Epithelial cell of proximal tubule (primary cell): Measurements from ENCODE around the gene SPAG5. TPM values are rescaled to one million over a fixed set of nuclear protein-coding genes. Genes with fewer than 3 reads are reported as not detected.

Experiments used
- DNase-seq: peaks from one replicate; pipeline ENCODE4 v3.0.0-alpha.2; 2011; ENCODE audit warnings: low read depth
- H3K4me3 ChIP-seq: 2 replicates; pipeline ENCODE4 v1.5.1; 2011; ENCODE audit warnings: low read depth, mild to moderate bottlenecking, low read length
- CTCF ChIP-seq: conservative IDR thresholded peaks from 2 replicates; pipeline ENCODE4 v1.5.1; 2012; ENCODE audit warnings: low read depth, mild to moderate bottlenecking, low read length
- total RNA-seq: library from RNA; depleted of rRNA; stranded (reverse); fragments of >200 nt; gene quantifications from 2 replicates; pipeline ENCODE4 v1.2.3, GENCODE V29; 2015

Gene SPAG5
- total RNA-seq, 1 donor from 2014 or later, result 104 TPM

GRCh38 chr17:28534740-28535375, 64.0 kb downstream of the SPAG5 start:
- no peak for DNase-seq
- no peak overlapping the region for H3K4me3 ChIP-seq
- no peak for TF ChIP-seq CTCF

GRCh38 chr17:28533091-28533807, 65.6 kb downstream of the SPAG5 start:
- no peak for DNase-seq
- H3K4me3 ChIP-seq, result no peak overlapping the region
- TF ChIP-seq CTCF, result no peak

GRCh38 chr17:28532050-28532960, 66.5 kb downstream of the SPAG5 start:
- DNase-seq, result no peak
- no peak for TF ChIP-seq CTCF
- no peak overlapping the region for H3K4me3 ChIP-seq

GRCh38 chr17:28530926-28531325, 67.9 kb downstream of the SPAG5 start:
- no peak overlapping the region for H3K4me3 ChIP-seq
- no peak for DNase-seq
- TF ChIP-seq CTCF, result no peak

- H3K4me3 ChIP-seq, result no peak overlapping the region
- DNase-seq, result no peak
- TF ChIP-seq CTCF, result no peak
Observed at GRCh38 chr17:28530250-28530649, 68.6 kb downstream of the SPAG5 start.

GRCh38 chr17:28529013-28529400, 69.8 kb downstream of the SPAG5 start:
- H3K4me3 ChIP-seq, result no peak overlapping the region
- no peak for TF ChIP-seq CTCF
- no peak for DNase-seq
